OCI-LY7 (cell line): ENCODE data around the gene HLA-DMA. TPM values are rescaled to one million over a fixed set of nuclear protein-coding genes. Genes with fewer than 3 reads are reported as not detected.
"Not testable (repeated sequence)": the region's sequence is repeated elsewhere in the genome, so short reads cannot be mapped to it uniquely, and the experiment has no call there.

Source experiments
- BruUV-seq: library from RNA; stranded (reverse); fragments of 400-500 nt; replicated peaks from 2 replicates; lab custom pipeline; 2021; lab: Mats Ljungman, UMichigan
- CTCF ChIA-PET: fragments of 300-600 bp; sonication (Branson Sonifier 250); formaldehyde crosslinking; loops from one replicate; lab custom pipeline; 2022; ENCODE audit warnings: antibody characterized with exemption; ENCODE audit not compliant: unreplicated experiment; lab: Charles Lee
- POLR2A ChIA-PET: fragments of 300-600 bp; sonication (Branson Sonifier 250); formaldehyde crosslinking; loops from one replicate; lab custom pipeline; 2022; ENCODE audit warnings: antibody characterized with exemption; lab: Charles Lee
- DNase-seq: peaks from one replicate; pipeline ENCODE4 v3.0.0-alpha.2; 2015; ENCODE audit warnings: low spot score
- H2AFZ ChIP-seq: fragments of 200-600 bp; sonication (generic), shearing (Covaris generic); 2 replicates; pipeline ENCODE4 v1.6.1; 2014; ENCODE audit warnings: mild to moderate bottlenecking, antibody characterized with exemption, low read length, moderate library complexity
- H3K27ac ChIP-seq: fragments of 200-600 bp; sonication (generic); 2 replicates; pipeline ENCODE4 v1.5.1; 2014; ENCODE audit warnings: mixed run types, low read depth, mild to moderate bottlenecking, moderate library complexity, low read length, inconsistent platforms; ENCODE audit not compliant: poor library complexity, severe bottlenecking
- H3K36me3 ChIP-seq: fragments of 200-600 bp; sonication (generic); 2 replicates; pipeline ENCODE4 v1.6.1; 2014; ENCODE audit warnings: mild to moderate bottlenecking, antibody characterized with exemption, low read length, moderate library complexity, mixed read lengths; ENCODE audit not compliant: insufficient read depth
- H3K4me1 ChIP-seq: fragments of 200-600 bp; sonication (generic); 2 replicates; pipeline ENCODE4 v1.5.1; 2014; ENCODE audit warnings: mild to moderate bottlenecking, low read length; ENCODE audit not compliant: insufficient read depth, poor library complexity, severe bottlenecking
- H3K4me2 ChIP-seq: fragments of 200-600 bp; sonication (generic); 2 replicates; pipeline ENCODE4 v1.6.1; 2014; ENCODE audit warnings: mild to moderate bottlenecking, low read length
- H3K4me3 ChIP-seq: fragments of 200-600 bp; sonication (generic); 2 replicates; pipeline ENCODE4 v1.5.1; 2014; ENCODE audit warnings: mild to moderate bottlenecking, low read depth, low read length; ENCODE audit not compliant: poor library complexity, severe bottlenecking
- H3K79me2 ChIP-seq: fragments of 200-600 bp; sonication (generic); 2 replicates; pipeline ENCODE4 v1.6.1; 2016; ENCODE audit warnings: low read depth, mild to moderate bottlenecking, low read length, moderate library complexity, mixed read lengths; ENCODE audit not compliant: insufficient read depth
- H3K9me2 ChIP-seq: fragments of 200-600 bp; sonication (generic); 2 replicates; pipeline ENCODE4 v1.6.1; 2016; ENCODE audit warnings: mild to moderate bottlenecking, low read length, mixed read lengths; ENCODE audit not compliant: insufficient read depth
- H3K9me3 ChIP-seq: fragments of 200-600 bp; sonication (generic); 2 replicates; pipeline ENCODE4 v1.6.1; 2014; ENCODE audit warnings: mild to moderate bottlenecking, mixed run types, low read length, mixed read lengths
- H4K20me1 ChIP-seq: fragments of 200-600 bp; sonication (generic); 2 replicates; pipeline ENCODE4 v1.6.1; 2014; ENCODE audit warnings: mild to moderate bottlenecking, antibody characterized with exemption, low read length, moderate library complexity, mixed read lengths; ENCODE audit not compliant: insufficient read depth
- EZH2phosphoT487 ChIP-seq: fragments of 200-600 bp; sonication (generic); IDR thresholded peaks from 2 replicates; pipeline ENCODE4 v1.6.1; 2018; ENCODE audit warnings: low read depth, borderline replicate concordance, mild to moderate bottlenecking, mixed run types, antibody characterized with exemption, low read length, moderate library complexity, mixed read lengths
- intact Hi-C: fragments of 100-400 bp; cut with micrococcal nuclease; formaldehyde crosslinking; loops from one replicate; pipeline ENCODE4 v1.10.0; 2022; ENCODE audit not compliant: unreplicated experiment
- total RNA-seq, 2 experiments: library from RNA; depleted of rRNA in 1 of 2; stranded (reverse); fragments of >200 nt in 1 of 2; shearing (Covaris generic) in 1 of 2; gene quantifications; 2 replicates each; pipeline ENCODE4 v1.2.3, GENCODE V29; 2014 to 2022
- TF ChIP-seq, protein P1 (sequence below): fragments of 200-600 bp; sonication (generic); conservative IDR thresholded peaks from 2 replicates; pipeline ENCODE4 v1.5.1; 2014; ENCODE audit warnings: mild to moderate bottlenecking, antibody characterized with exemption, low read length, moderate library complexity, mixed read lengths

The HLA-DMA gene
- total RNA-seq, 2 experiments from 2014 or later = 140 to 207 TPM

DNA sequence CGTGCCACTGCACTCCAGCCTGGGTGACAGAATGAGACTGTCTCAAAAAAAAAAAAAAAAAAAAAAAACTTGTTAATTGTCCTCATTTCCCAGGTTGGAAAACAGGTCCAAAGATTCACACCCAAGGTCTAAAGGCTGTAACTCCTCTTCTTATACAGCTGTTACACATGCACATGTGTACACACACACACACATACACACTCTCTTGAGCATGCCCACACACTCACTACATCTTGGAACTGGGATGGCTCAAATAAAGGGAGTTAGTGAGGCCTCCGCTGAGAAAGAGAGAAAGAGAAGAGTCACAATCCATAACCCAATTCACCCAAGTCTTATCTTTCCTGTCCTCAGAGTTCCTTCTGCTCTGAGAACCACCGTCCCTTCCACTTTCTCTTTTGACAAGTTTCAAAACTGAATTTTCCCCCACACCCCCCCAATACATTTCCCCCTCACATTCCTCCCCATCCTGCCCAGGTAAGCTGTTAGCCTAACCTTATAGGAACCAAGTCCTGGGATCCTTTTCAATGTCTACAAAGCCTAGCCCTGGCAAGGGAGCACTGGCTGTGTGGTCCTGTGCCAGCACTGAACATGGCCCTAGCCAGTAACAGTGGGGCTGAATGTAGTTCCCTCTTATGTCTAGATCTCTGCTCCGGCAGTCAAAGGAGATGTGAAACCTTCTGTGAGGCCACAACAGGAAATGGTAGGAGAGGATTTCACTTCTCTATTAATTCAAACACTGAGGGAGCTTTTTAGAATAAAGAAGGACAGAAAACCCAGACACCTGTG is 8.8 kb downstream of the HLA-DMA start:
- H3K4me1 ChIP-seq = peaks cover 80% of the 10 kb centered on the region
- H3K9me2 ChIP-seq = no peaks in the 10 kb centered on the region
- peak overlapping the region; percentile 99 for H3K27ac ChIP-seq
- peak overlapping the region; percentile 91 for H3K4me3 ChIP-seq
- H3K79me2 ChIP-seq = peaks cover 62% of the 10 kb centered on the region
- peak overlapping the region; percentile 95 for H3K4me2 ChIP-seq
- BruUV-seq = no TSS peak
- no peak overlapping the region for H2AFZ ChIP-seq
- peaks cover 33% of the 10 kb centered on the region for H3K36me3 ChIP-seq
- peak; percentile 95 for DNase-seq
- H4K20me1 ChIP-seq = no peaks in the 10 kb centered on the region
- no peak for TF ChIP-seq EZH2phosphoT487
- TF ChIP-seq, protein P1, sequence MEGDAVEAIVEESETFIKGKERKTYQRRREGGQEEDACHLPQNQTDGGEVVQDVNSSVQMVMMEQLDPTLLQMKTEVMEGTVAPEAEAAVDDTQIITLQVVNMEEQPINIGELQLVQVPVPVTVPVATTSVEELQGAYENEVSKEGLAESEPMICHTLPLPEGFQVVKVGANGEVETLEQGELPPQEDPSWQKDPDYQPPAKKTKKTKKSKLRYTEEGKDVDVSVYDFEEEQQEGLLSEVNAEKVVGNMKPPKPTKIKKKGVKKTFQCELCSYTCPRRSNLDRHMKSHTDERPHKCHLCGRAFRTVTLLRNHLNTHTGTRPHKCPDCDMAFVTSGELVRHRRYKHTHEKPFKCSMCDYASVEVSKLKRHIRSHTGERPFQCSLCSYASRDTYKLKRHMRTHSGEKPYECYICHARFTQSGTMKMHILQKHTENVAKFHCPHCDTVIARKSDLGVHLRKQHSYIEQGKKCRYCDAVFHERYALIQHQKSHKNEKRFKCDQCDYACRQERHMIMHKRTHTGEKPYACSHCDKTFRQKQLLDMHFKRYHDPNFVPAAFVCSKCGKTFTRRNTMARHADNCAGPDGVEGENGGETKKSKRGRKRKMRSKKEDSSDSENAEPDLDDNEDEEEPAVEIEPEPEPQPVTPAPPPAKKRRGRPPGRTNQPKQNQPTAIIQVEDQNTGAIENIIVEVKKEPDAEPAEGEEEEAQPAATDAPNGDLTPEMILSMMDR = no peak
- intact Hi-C loops = loop anchor here (1.0 to 2.0 kb wide), 3 partner anchors 11 to 99 kb away; partner anchors contain the start of gene PSMB8
- ChIA-PET POLR2A (interaction anchor here (0.6 to 6.8 kb wide), 16 partner anchors 9 to 171 kb away, joined by 3 to 91 read pairs (median 5); partner anchors contain the start of genes BRD2 and HLA-DMA), CTCF (interaction anchor here (0.9 to 1.6 kb wide), 2 partner anchors 10 kb away, joined by 3 to 6 read pairs; no protein-coding TSS in a partner anchor)
- H3K9me3 ChIP-seq = peaks cover 11% of the 10 kb centered on the region; the same call in 1 of the 2 replicates

DNA sequence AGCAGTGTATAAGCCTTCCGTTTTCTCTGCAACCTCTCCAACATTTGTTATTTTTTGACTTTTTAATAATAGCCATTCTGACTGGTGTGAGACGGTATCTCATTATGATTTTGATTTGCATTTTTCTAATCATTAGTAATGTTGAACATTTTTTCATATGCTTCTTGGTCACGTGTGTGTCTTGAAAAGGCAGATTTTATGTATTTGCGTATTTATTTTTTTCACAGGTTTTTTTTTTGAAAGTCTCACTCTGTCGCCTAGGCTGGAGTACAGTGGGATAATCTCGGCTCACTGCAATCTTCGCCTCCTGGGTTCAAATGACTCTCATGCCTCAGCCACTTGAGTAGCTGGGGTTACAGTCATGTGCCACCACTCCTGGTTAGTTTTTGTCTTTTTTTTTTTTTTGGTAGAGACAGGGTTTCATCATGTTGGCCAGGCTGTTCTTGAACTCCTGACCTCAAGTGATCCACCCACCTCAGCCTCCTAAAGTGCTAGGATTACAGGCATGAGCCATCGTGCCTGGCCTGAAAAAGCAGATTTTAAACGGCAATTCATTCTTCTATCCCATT is 10.3 kb downstream of the HLA-DMA start:
- intact Hi-C loops, BruUV-seq, H3K9me2 ChIP-seq, H4K20me1 ChIP-seq, DNase-seq: not testable (repeated sequence)
- Histone ChIP-seq H3K9me3 (peaks cover 11% of the 10 kb centered on the region; the same call in 1 of the 2 replicates), H3K4me3 (peak overlapping the region; percentile 91), H3K27ac (peak overlapping the region; percentile 99), H3K4me1 (peaks cover 78% of the 10 kb centered on the region), H3K79me2 (peaks cover 64% of the 10 kb centered on the region), H3K36me3 (peaks cover 32% of the 10 kb centered on the region), H3K4me2 (peak overlapping the region; percentile 95), H2AFZ (peak overlapping the region; percentile 19; the same call in 1 of the 2 replicates)
- ChIA-PET POLR2A (interaction anchor here (0.7 to 6.8 kb wide), 14 partner anchors 9 to 673 kb away, joined by 3 to 91 read pairs (median 4); partner anchors contain the start of genes BRD2, HLA-DMA and HLA-DPA1), CTCF (interaction anchor here (0.8 to 1.2 kb wide), 3 partner anchors 9 to 29 kb away, joined by 3 read pairs; no protein-coding TSS in a partner anchor)

DNA sequence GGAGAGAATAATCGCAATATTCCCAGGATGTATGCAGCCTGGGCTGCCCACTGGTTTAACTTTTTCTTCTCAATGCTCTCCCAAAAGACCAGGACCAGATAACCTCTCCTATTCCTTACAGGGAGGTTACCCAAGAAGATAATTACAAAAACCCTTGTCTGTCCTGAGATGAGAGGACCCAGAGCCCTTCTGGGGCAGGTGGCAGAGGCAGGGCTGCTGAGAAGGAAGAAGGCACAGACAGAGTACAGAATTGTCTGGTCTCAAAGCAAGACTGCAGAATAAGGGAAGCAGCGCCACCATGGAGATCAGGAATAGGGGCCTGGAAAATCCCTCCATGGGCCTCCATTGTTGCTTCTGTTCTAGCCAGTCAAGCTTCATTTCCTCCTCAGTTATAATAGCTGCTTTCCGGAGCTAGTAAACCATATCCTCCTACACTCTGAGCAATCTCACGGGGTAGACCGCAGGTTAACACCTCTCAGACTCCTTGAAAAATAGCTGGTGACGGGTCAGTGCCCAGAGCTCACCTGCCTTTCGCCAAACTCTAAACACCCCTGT is 11.6 kb downstream of the HLA-DMA start:
- Histone ChIP-seq H3K4me3 (peak overlapping the region; percentile 91), H3K79me2 (peaks cover 58% of the 10 kb centered on the region), H3K4me2 (peak overlapping the region; percentile 95), H2AFZ (peak overlapping the region; percentile 48; the same call in 1 of the 2 replicates), H3K9me2 (no peaks in the 10 kb centered on the region), H3K9me3 (peaks cover 4% of the 10 kb centered on the region; the same call in 1 of the 2 replicates), H3K27ac (peak overlapping the region; percentile 99), H3K4me1 (peaks cover 68% of the 10 kb centered on the region), H3K36me3 (peaks cover 33% of the 10 kb centered on the region), H4K20me1 (no peaks in the 10 kb centered on the region)
- no peak for TF ChIP-seq EZH2phosphoT487
- TF ChIP-seq, protein P1 = peak; percentile 37; the same call in 1 of the 2 replicates
- no TSS peak for BruUV-seq
- ChIA-PET POLR2A (interaction anchor here (0.6 to 6.8 kb wide), 10 partner anchors 7 to 120 kb away, joined by 3 to 91 read pairs (median 6); partner anchors contain the start of genes BRD2 and HLA-DMA), CTCF (interaction anchor here (0.7 to 1.3 kb wide), 4 partner anchors 30 to 55 kb away, joined by 3 to 6 read pairs (median 3); no protein-coding TSS in a partner anchor)
- DNase-seq = peak; percentile 93
- intact Hi-C loops = loop anchor here (1.0 kb wide), 1 partner anchor 31 kb away; no protein-coding TSS in a partner anchor
